Thyroid gland (tissue), 4 donors: ENCODE data around the gene FBXO38. TPM values are rescaled to one million over a fixed set of nuclear protein-coding genes. Genes with fewer than 3 reads are reported as not detected.

Experiments used
- DNase-seq, 2 donors: peaks; one replicate each; pipeline ENCODE4 v3.0.0-alpha.2; 2019
- H3K27ac ChIP-seq, 3 donors: fragments of 200-600 bp; sonication (generic); 1 replicate in 2 of 3; 2 replicates in 1 of 3; pipeline ENCODE4 v1.5.1; 2016 to 2019; ENCODE audit warnings: mild to moderate bottlenecking in 1 of 3, moderate library complexity in 1 of 3
- H3K27me3 ChIP-seq: fragments of 200-600 bp; sonication (generic); one replicate; pipeline ENCODE4 v1.5.1; 2019
- H3K36me3 ChIP-seq, 2 donors: fragments of 200-600 bp; sonication (generic); one replicate each; pipeline ENCODE4 v1.5.1; 2016 to 2019
- H3K4me1 ChIP-seq, 2 donors: fragments of 200-600 bp; sonication (generic); one replicate each; pipeline ENCODE4 v1.5.1; 2017 to 2019
- H3K4me3 ChIP-seq, 3 donors: fragments of 200-600 bp; sonication (generic); replicated peaks in 1 of 3; 1 replicate in 2 of 3; 2 replicates in 1 of 3; pipeline ENCODE4 v1.5.1; 2016; ENCODE audit warnings: mild to moderate bottlenecking in 1 of 3
- H3K9me3 ChIP-seq: fragments of 200-600 bp; sonication (generic); one replicate; pipeline ENCODE4 v1.5.1; 2017
- CTCF ChIP-seq, 6 experiments: fragments of 200-600 bp in 3 of 6; fragments of 450-650 bp in 3 of 6; sonication (generic) in 3 of 6; IDR thresholded peaks; one replicate each; pipeline ENCODE4 v1.5.1; 2016 to 2019; ENCODE audit warnings: antibody characterized with exemption in 6 of 6, mild to moderate bottlenecking in 2 of 6, inconsistent platforms in 1 of 6, moderate library complexity in 1 of 6
- POLR2A ChIP-seq, 2 donors: fragments of 450-650 bp; IDR thresholded peaks; one replicate each; pipeline ENCODE4 v1.6.1; 2017; ENCODE audit warnings: antibody characterized with exemption in 2 of 2, mild to moderate bottlenecking in 2 of 2, moderate library complexity in 1 of 2
- WGBS, 2 donors: methylation state at CpG; one replicate each; pipeline ENCODE4 v1.1.5; 2017; 5-methylcytosine and 5-hydroxymethylcytosine counted together
- intact Hi-C: fragments of 100-400 bp; cut with DNase I; formaldehyde crosslinking; loops from one replicate; pipeline ENCODE4 v1.15.1; 2023
- small RNA-seq: library from RNA; depleted of rRNA; stranded (forward); fragments of <200 nt; gene quantifications from one replicate; pipeline ENCODE3, GENCODE V24; 2016
- total RNA-seq, 4 donors: library from RNA; depleted of rRNA; stranded (reverse); fragments of >200 nt; gene quantifications; one replicate each; pipeline ENCODE4 v1.2.3, GENCODE V29; 2016

The FBXO38 gene
- total RNA-seq, 4 donors from 2014 or later, result 49.6 to 86.4 (median 64.1) TPM

GRCh38 chr5:148491015-148491792, 107.4 kb downstream of the FBXO38 start:
- Histone ChIP-seq H3K27me3 (no peaks in the 10 kb centered on the region), H3K36me3 (no peaks in the 10 kb centered on the region), H3K4me1 (no peaks in the 10 kb centered on the region), H3K4me3 (no peak overlapping the region), H3K27ac (no peak overlapping the region), H3K9me3 (no peaks in the 10 kb centered on the region)
- WGBS, 2 donors, result 63 to 72% methylated on average over 10 of the region's 10 CpGs
- intact Hi-C loops, result no loop called here
- TF ChIP-seq POLR2A (IDR thresholded peaks at IDR 0.05) (no peak), CTCF (IDR thresholded peaks at IDR 0.05) (no peak)
- no peak for DNase-seq

GRCh38 chr5:148491793-148492184, 108.0 kb downstream of the FBXO38 start:
- no peaks in the 10 kb centered on the region for H3K4me1 ChIP-seq
- 68 to 72% methylated on average over 6 of the region's 6 CpGs for WGBS, 2 donors
- intact Hi-C loops, result no loop called here
- no peaks in the 10 kb centered on the region for H3K9me3 ChIP-seq
- H3K36me3 ChIP-seq, result no peaks in the 10 kb centered on the region
- H3K27me3 ChIP-seq, result no peaks in the 10 kb centered on the region
- H3K4me3 ChIP-seq, result no peak overlapping the region
- no peak for TF ChIP-seq POLR2A (IDR thresholded peaks at IDR 0.05)
- no peak for TF ChIP-seq CTCF (IDR thresholded peaks at IDR 0.05)
- no peak overlapping the region for H3K27ac ChIP-seq
- no peak for DNase-seq

GRCh38 chr5:148492351-148492750, 108.6 kb downstream of the FBXO38 start:
- WGBS, 2 donors, result 86 to 93% methylated on average over 1 of the region's 1 CpG
- Histone ChIP-seq H3K4me1 (no peaks in the 10 kb centered on the region), H3K9me3 (no peaks in the 10 kb centered on the region), H3K27ac (no peak overlapping the region), H3K4me3 (no peak overlapping the region), H3K27me3 (no peaks in the 10 kb centered on the region), H3K36me3 (no peaks in the 10 kb centered on the region)
- TF ChIP-seq CTCF (IDR thresholded peaks at IDR 0.05) (no peak), POLR2A (IDR thresholded peaks at IDR 0.05) (no peak)
- DNase-seq, result no peak
- intact Hi-C loops, result no loop called here

Small RNA genes within 50 kb of the gene (small RNA-seq; reads per million reads assigned to genes)
- not detected for gene RF00017

Other genes with a start within 250 kb of the FBXO38 start
- gene SPINK14, start 215.4 kb upstream of the FBXO38 start, total RNA-seq, result not detected
- not detected for gene SPINK6, start 180.9 kb upstream of the FBXO38 start, total RNA-seq
- not detected for gene MARCOL, start 145.4 kb upstream of the FBXO38 start, total RNA-seq
- not detected for gene SPINK13, start 115.2 kb upstream of the FBXO38 start, total RNA-seq
- gene SPINK7, start 71.5 kb upstream of the FBXO38 start, total RNA-seq, result not detected
- not detected for gene SPINK9, start 48.4 kb upstream of the FBXO38 start, total RNA-seq